ENCODE results near the gene STAP2.
"Not testable (repeated sequence)": the region's sequence is repeated elsewhere in the genome, so short reads cannot be mapped to it uniquely, and the experiment has no call there.

STAP2 gene

DNA sequence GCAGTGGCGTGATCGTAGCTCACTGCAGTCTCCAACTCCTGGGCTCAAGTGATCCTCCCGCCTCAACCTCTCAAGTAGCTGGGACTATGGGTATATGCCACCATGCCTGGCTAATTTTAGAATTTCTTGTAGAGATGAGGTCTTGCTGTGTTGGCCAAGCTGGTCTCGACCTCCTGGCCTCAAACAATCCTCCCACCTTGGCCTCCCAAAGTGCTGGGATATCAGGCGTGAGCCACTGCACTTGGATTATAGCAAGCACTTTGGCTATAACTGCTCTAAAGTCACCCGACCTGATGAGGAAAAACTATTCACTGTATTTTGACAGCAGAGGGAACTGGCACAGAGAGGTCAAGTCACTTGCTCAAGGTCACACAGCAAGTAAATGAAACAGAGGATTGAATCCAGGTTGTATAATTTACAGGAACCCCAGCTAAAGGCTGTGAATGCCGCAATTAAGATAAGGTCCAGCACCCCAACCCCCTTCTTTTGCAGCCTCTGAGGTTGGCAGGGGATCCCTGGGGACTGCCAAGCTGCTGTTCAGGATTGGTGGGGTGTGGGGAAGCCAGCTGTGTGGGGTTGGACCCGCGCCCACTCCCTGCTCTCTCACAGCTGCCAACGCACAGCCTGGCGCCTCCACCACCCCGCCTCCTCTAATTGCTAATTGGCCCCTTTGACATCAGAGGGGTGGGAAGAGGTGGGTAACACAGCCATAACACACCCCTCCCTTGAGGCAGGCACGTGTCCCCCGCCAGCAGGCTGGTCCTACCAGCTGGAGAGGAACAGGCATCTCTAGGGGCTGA is 42.5 kb downstream of the STAP2 start:
- DNase-seq: no peak

DNA sequence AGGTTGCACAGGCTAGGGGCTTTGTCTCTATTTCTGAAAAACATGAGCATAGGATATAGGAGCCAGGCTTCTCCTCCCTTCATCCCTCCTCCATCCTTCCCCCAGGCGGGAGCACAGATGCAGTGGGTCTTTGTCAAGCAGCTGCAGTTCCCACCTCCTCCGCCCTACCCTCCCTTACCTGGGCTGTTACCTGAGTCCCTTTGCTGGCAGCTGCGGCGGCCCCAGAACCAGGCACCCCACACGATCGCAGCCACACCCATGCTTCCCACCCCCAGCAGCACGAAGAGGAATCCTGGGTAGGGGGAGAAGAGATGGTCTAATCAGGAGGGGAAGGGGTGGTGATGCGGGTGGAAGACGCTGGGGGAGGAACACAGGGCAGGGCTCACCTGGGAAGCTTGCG is 44.2 kb downstream of the STAP2 start:
- DNase-seq: no peak

DNA sequence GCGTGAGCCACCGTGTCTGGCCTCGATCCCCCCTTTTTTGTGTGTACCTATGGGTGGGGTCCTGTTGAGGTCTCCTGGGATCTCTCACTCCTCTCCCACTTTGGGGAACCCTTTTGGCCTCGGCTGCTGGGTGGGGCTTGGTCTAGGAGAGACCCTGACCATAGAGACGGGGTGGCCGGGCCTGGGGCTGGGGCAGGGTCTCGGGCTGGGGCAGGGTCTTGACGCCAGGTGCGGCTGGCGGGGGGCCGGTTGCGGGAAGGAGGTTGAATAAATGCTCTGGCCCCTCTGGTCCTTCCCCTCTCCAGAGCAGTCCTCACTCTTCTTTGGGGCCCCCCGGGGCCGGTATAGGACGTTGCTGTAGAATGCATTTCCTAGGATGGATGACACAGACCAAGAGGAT is 46.1 kb downstream of the STAP2 start:
- no peak for DNase-seq

DNA sequence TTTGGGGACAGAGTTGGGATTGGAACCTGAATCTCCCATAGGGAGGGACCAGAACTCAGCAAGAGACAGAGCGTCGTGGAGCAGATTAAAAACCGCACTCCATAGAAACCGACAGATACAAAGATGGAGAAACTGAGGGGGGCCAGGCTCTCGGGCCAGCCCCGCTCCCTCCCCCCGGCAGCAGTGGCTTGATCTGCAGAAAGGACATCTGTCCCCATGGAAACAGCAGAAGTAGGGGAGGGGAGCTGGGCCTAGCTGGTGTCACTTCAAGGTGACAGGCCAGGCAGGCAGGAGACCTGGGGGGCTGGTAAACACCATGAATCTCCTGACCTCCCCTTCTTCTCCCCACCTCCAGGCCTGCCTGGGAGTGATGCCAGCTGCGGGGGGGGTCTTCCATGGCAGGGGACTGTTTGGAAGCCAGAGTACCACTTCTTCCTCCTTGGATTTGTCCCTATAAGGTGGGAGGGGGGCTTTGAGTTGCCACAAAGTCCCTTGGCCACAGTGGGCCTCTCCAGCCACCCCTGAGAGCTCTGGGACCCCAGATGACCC is 47.4 kb downstream of the STAP2 start:
- DNase-seq: no peak

DNA sequence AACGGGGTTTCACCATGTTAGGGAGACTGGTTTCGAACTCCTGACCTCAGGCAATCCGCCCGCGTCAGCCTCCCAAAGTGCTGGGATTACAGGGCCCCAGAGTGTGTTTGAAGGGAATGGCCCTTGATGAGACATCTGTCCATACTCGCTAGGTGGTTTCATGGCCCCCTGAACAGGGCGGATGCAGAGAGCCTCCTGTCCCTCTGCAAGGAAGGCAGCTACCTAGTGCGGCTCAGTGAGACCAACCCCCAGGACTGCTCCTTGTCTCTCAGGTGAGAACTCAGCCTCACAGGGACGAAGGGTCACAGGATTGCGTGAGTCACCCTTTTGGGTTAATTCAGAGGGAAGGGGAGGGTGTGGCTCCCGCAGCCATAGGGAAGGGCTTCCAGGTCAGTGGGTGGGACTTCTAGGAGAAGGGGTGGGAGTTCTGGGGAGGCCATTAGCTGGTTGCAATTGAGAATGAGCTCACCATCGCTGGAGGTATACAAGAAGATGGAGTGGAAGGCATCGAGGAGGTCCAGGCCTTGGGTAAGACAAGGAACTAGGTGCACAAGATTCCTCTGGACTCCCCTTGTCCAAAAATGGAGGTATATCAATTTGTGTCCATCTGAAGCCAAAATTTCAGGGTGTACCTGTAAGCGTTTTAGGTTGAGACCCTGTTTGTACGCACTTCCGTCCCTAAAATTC is 50.4 kb downstream of the STAP2 start:
- no peak for DNase-seq

DNA sequence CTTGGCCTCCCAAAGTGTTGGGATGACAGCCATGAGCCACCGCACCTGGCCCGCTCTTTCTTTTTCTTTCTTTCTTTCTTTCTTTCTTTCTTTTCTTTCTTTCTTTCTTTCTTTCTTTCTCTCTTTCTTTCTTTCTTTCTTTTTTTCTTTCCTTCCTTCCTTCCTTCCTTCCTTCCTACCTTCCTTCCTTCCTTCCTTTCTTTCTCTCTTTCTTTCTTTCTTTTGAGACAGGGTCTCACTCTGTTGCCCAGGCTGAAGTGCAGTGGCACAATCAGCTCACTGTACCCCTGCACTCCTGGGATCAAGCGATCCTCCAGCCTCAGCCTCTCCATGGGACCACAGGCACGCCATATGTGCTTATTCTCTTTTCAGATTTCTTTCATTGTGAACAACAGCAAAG is 52.5 kb downstream of the STAP2 start:
- DNase-seq: not testable (repeated sequence)

DNA sequence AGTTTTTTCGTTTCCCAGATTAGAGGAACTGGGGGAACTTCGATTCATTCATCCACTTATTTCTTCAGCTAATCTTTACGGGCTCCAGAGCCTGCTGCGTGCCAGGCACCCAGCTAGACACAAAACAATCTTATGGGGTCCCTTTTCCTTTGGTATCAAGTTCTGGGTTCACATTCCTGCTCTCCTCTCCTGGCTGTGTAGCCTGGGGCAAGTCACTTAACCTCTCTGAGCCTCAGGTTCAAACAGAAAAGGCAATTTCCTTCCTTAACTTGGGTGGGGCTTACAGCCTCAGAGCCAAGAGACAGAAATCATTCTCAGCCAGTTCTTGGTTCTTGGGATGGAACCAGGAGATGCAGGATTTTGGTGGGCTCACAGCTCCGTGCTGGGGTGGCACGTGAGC is 53.7 kb downstream of the STAP2 start:
- DNase-seq: no peak

DNA sequence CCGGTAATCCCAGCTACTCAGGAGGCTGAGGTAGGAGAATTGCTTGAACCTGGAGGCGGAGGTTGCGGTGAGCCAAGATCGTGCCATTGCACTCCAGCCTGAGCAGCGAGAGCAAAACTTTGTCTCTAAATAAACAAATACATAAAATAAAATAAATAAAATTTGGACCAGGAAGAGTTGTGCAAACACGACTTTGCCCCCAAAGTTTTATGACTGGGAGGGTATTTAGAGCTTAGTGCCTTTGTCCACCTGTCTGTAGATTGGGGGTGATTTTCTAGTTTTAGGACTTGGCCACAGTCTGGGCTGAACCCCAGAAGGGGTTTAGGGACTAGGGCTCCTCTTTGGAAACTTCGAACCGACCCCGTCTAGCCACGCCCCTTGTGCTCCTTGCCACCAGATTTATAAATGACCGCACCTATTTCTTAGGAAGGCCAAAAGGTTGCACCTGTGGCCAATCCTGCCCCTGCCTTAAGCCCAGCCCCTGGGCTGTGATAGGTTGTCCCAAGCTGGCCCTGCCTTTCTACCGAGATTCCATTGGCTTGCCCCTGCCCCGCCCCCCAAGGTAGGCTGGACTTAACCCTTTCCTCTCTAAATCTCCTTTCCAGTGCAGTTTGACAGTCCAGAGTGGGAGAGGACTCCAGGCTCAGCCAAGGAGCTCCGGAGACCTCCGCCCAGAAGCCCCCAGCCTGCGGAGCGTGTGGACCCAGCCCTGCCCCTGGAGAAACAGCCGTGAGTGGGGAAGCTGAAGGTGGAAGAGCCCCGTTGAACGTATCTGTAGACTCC is 54.3 kb downstream of the STAP2 start:
- DNase-seq: no peak

DNA sequence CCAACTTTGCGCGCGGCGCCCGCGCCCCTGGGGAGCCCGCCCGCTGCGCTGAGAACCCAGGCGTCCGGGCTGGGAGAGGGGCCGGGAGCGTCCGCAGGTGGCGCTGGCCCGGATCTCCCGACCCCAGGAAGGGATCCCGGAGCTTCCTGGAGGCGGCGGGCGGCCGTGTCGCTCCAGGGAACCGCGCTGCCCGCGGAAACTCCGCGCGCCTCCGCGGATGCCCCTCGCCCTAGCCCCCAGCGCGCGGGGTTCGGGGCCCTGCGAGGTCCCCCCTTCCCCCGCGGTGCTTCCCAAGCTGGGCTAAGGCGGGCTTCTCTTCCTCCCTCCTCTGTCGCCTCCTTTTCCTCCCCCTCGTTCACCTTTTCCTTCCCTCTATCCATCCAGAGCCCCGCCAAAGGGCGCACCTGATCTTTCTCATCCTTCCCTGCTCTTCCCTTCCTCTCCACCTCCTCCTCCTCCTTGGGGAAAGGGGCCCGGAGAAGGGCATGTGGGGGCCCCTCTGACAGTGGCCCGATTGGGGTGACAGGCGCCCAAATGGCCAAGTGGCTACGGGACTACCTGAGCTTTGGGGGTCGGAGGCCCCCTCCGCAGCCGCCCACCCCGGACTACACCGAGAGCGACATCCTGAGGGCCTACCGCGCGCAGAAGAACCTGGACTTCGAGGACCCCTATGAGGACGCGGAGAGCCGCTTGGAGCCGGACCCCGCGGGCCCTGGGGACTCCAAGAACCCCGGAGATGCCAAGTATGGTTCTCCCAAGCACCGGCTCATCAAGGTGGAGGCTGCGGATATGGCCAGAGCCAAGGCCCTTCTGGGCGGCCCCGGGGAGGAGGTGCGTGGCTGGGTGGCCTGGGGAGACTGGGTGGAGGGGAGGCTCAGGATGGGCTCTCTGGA is 58.9 kb downstream of the STAP2 start:
- no peak for DNase-seq

DNA sequence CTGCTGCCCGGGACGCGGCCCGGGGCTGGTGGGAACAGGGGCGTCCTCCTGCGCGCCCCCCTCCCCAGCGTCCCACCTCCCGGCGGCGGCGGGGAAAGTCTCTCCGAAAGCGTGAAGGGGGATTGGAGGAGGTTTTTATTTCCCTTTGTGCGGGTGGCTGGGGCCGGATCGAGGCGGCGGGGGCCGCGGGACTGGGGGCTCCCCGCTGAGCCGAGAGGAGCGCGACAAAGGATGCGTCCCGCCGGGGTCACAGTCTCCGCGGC is 59.4 kb downstream of the STAP2 start:
- no peak for DNase-seq

DNA sequence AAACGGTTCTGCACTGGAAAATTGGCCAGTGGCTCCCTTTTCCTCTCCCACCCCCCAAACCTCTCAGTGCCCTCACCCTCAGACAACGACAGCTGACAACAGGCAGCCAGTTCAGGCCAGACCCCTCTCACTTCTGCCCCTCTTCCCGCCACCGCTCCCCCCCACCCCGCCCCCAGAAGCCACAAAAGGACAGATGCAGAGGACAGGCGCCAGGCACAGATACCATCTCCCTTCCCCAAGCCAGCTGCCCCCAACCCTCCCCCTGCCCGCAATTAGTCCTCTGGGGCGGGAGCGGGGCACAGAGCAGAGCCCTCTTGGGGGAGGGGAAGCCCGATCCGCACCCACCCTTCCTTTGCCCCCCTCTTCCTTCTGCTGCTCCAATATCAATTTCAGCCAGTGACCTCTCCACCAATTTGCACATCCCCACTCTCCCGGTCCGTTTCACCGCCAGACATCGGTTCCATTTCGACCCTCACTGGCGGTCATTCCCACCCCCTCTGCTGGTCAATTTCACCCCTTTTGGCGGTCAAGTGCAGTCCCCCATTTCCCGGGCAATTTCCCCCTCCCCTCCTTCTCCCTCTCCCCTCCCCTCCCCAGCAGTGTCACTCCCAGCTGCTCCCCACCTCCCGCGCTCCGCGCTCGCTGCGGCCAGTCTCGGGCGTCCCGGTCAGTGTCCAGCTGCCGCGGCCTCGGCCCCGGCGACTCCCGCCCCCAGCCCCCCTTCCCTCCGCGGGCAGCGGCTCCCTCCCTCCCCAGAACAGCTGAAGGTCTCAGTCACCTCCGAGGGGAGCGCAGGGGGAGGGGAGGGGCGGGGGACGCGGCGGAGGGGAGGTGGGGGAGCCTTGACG is 60.0 kb downstream of the STAP2 start, which contains the start of gene SHD:
Gene SHD, plus strand, starts transcription at position 848 of the 848 bp plus-strand sequence. CDS start 798 bp downstream, outside the sequence.
- DNase-seq: no peak

DNA sequence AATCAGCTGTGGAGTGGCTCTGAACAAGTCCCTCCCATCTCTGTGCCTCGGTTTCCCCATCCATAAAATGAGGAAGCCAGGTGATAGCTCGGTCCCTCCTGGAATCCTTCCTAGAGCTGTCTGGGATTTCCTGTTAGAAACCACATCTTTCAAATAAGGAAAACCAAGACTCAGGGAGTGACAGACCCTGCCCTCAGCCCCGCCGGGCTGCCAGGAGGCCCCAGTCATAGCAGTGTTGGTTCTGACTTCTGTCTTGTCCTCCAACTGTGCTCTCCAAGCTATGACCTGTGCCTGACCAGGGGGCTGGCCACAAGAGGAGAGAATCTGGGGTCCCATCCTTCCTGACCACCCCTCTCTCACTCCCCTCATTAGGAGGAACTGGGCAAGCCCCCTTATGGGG is 60.6 kb downstream of the STAP2 start:
- no peak for DNase-seq

DNA sequence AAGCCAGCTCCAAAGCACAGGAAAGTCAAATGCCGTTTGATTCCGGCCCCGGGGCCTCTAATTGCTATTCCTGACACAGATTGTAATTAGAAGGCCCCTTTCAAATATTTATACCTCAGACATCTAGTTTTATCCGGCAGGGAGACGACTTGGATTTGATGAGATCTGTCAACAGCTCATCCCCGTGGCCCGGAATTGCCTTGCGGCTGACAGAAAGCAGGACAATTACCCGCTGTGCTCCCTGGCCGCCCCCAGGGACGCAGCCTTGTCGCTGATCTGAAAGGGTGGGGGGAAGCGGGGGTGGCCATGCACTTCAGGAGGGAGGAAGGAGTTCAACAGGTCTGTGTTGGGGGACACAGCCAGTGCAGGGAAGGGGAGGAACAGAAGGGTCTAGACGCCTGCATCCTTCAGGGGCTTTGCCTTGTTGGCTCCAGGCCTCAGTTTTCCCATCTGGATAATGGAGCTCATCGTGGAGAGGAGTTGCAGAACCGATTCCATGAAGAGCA is 61.4 kb downstream of the STAP2 start:
- no peak for DNase-seq

DNA sequence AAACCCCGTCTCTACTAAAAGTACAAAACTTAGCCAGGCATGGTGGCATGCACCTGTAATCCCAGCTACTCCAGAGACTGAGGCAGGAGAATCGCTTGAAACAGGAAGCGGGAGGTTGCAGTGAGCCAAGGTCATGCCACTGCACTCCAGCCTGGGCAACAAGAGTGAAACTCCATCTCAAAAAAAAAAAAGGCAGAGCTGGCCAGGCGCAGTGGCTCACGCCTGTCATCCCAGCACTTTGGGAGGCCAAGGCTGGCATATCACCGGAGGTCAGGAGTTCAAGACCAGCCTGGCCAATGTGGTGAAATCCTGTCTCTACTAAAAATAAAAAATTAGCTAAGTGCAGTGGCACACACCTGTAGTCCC is 64.3 kb downstream of the STAP2 start:
- not testable (repeated sequence) for DNase-seq
